Activated naive CD4-positive, alpha-beta T cell treated with anti-CD3 and anti-CD28 coated beads, Interleukin-2, amount 10 ng/mL, durations not matched to agents 7 days and 5 days (primary cell): ENCODE data around the gene PTPRJ.

ENCODE experiments used
- CTCF ChIA-PET: fragments of 350-600 bp; sonication (Branson Sonifier 250); formaldehyde crosslinking; loops from one replicate; lab custom pipeline; 2021; ENCODE audit warnings: antibody characterized with exemption; lab: Charles Lee
- DNase-seq: peaks from one replicate; pipeline ENCODE4 v3.0.0-alpha.2; 2020
- H3K27ac Mint-ChIP-seq: one replicate; pipeline ENCODE4 v1.8.0; 2021; ENCODE audit warnings: mild to moderate bottlenecking, moderate library complexity, mixed read lengths
- H3K27me3 Mint-ChIP-seq: one replicate; pipeline ENCODE4 v1.8.0; 2021; ENCODE audit warnings: mild to moderate bottlenecking, mixed read lengths
- H3K36me3 Mint-ChIP-seq: one replicate; pipeline ENCODE4 v1.8.0; 2021; ENCODE audit warnings: mixed read lengths
- H3K4me1 Mint-ChIP-seq: one replicate; pipeline ENCODE4 v1.8.0; 2021; ENCODE audit warnings: mixed read lengths
- H3K4me3 Mint-ChIP-seq: one replicate; pipeline ENCODE4 v1.8.0; 2021; ENCODE audit warnings: mild to moderate bottlenecking, moderate library complexity, mixed read lengths
- H3K9me3 Mint-ChIP-seq: one replicate; pipeline ENCODE4 v1.8.0; 2021; ENCODE audit warnings: mixed read lengths

The PTPRJ gene

GRCh38 chr11:48054994-48055291 lies 74.6 kb downstream of the PTPRJ start:
- Mint-ChIP-seq H3K36me3 (peaks cover 37% of the 10 kb centered on the region), H3K4me1 (peaks cover 94% of the 10 kb centered on the region), H3K9me3 (no peaks in the 10 kb centered on the region), H3K27ac (peak overlapping the region; percentile 86), H3K27me3 (no peaks in the 10 kb centered on the region), H3K4me3 (no peak overlapping the region)
- no peak for DNase-seq
- CTCF ChIA-PET = interaction anchor here (1.4 to 2.4 kb wide), 5 partner anchors 19 to 120 kb away, joined by 4 to 23 read pairs (median 9); no protein-coding TSS in a partner anchor

- Mint-ChIP-seq H3K4me1 (peaks cover 94% of the 10 kb centered on the region), H3K4me3 (peak overlapping the region; percentile 41), H3K27ac (peak overlapping the region; percentile 86), H3K27me3 (no peaks in the 10 kb centered on the region), H3K9me3 (no peaks in the 10 kb centered on the region), H3K36me3 (peaks cover 37% of the 10 kb centered on the region)
- CTCF ChIA-PET = interaction anchor here (0.7 to 2.4 kb wide), 12 partner anchors 10 to 120 kb away, joined by 3 to 23 read pairs (median 5); no protein-coding TSS in a partner anchor
- peak; percentile 89 for DNase-seq
These were observed 75.2 kb downstream of the PTPRJ start for GRCh38 chr11:48055292-48056132.

- no peaks in the 10 kb centered on the region for H3K9me3 Mint-ChIP-seq
- no peak for DNase-seq
- peak overlapping the region; percentile 41 for H3K4me3 Mint-ChIP-seq
- H3K4me1 Mint-ChIP-seq = peaks cover 94% of the 10 kb centered on the region
- peaks cover 44% of the 10 kb centered on the region for H3K36me3 Mint-ChIP-seq
- CTCF ChIA-PET = interaction anchor here (0.9 to 2.4 kb wide), 13 partner anchors 10 to 122 kb away, joined by 3 to 23 read pairs (median 6); no protein-coding TSS in a partner anchor
- H3K27me3 Mint-ChIP-seq = no peaks in the 10 kb centered on the region
- H3K27ac Mint-ChIP-seq = peak overlapping the region; percentile 86
These were observed 76.2 kb downstream of the PTPRJ start for GRCh38 chr11:48056325-48057183.

- Mint-ChIP-seq H3K4me1 (peaks cover 92% of the 10 kb centered on the region), H3K9me3 (no peaks in the 10 kb centered on the region), H3K27me3 (no peaks in the 10 kb centered on the region), H3K27ac (peak overlapping the region; percentile 86), H3K36me3 (peaks cover 37% of the 10 kb centered on the region), H3K4me3 (peak overlapping the region; percentile 31)
- CTCF ChIA-PET = interaction anchor here (0.6 to 1.9 kb wide), 5 partner anchors 8 to 124 kb away, joined by 3 to 7 read pairs (median 4); no protein-coding TSS in a partner anchor
- DNase-seq = peak; percentile 34
These were observed 77.7 kb downstream of the PTPRJ start for GRCh38 chr11:48058064-48058463.

- Mint-ChIP-seq H3K27me3 (no peaks in the 10 kb centered on the region), H3K27ac (peak overlapping the region; percentile 86)
These were observed 78.4 kb downstream of the PTPRJ start for GRCh38 chr11:48058788-48059187.

GRCh38 chr11:48062649-48063048 lies 82.3 kb downstream of the PTPRJ start:
- peak overlapping the region; percentile 24 for H3K27ac Mint-ChIP-seq
- CTCF ChIA-PET = no interaction called here
- peaks cover 86% of the 10 kb centered on the region for H3K4me1 Mint-ChIP-seq
- H3K4me3 Mint-ChIP-seq = no peak overlapping the region
- H3K9me3 Mint-ChIP-seq = no peaks in the 10 kb centered on the region
- peaks cover 47% of the 10 kb centered on the region for H3K36me3 Mint-ChIP-seq
- H3K27me3 Mint-ChIP-seq = no peaks in the 10 kb centered on the region
- DNase-seq = no peak

More at GRCh38 chr11:48058788-48059187, 78.4 kb downstream of the PTPRJ start:
- Mint-ChIP-seq H3K4me3 (no peak overlapping the region), H3K9me3 (no peaks in the 10 kb centered on the region), H3K36me3 (peaks cover 42% of the 10 kb centered on the region), H3K4me1 (peaks cover 96% of the 10 kb centered on the region)
- CTCF ChIA-PET = no interaction called here
- no peak for DNase-seq

- Mint-ChIP-seq H3K27me3 (no peaks in the 10 kb centered on the region), H3K27ac (peak overlapping the region; percentile 84), H3K4me3 (no peak overlapping the region), H3K36me3 (peaks cover 52% of the 10 kb centered on the region), H3K4me1 (peaks cover 82% of the 10 kb centered on the region), H3K9me3 (no peaks in the 10 kb centered on the region)
- CTCF ChIA-PET = interaction anchor here (0.7 to 1.0 kb wide), 3 partner anchors 57 to 99 kb away, joined by 3 read pairs; no protein-coding TSS in a partner anchor
- no peak for DNase-seq
These were observed 83.1 kb downstream of the PTPRJ start for GRCh38 chr11:48063424-48063978.

- no peak for DNase-seq
- H3K9me3 Mint-ChIP-seq = no peaks in the 10 kb centered on the region
- peaks cover 74% of the 10 kb centered on the region for H3K4me1 Mint-ChIP-seq
- H3K27ac Mint-ChIP-seq = no peak overlapping the region
- peaks cover 53% of the 10 kb centered on the region for H3K36me3 Mint-ChIP-seq
- no peaks in the 10 kb centered on the region for H3K27me3 Mint-ChIP-seq
- H3K4me3 Mint-ChIP-seq = no peak overlapping the region
- CTCF ChIA-PET = interaction anchor here (0.9 to 1.1 kb wide), 3 partner anchors 45 to 100 kb away, joined by 3 read pairs; no protein-coding TSS in a partner anchor
These were observed 83.9 kb downstream of the PTPRJ start for GRCh38 chr11:48064306-48064705.

- Mint-ChIP-seq H3K4me3 (no peak overlapping the region), H3K27me3 (no peaks in the 10 kb centered on the region), H3K36me3 (peaks cover 51% of the 10 kb centered on the region), H3K27ac (no peak overlapping the region), H3K9me3 (no peaks in the 10 kb centered on the region), H3K4me1 (peaks cover 48% of the 10 kb centered on the region)
- DNase-seq = no peak
- CTCF ChIA-PET = no interaction called here
These were observed 86.8 kb downstream of the PTPRJ start for GRCh38 chr11:48066881-48067800.

- Mint-ChIP-seq H3K4me3 (no peak overlapping the region), H3K27me3 (no peaks in the 10 kb centered on the region), H3K36me3 (peaks cover 50% of the 10 kb centered on the region), H3K9me3 (no peaks in the 10 kb centered on the region), H3K4me1 (peaks cover 26% of the 10 kb centered on the region), H3K27ac (no peak overlapping the region)
- no peak for DNase-seq
- CTCF ChIA-PET = interaction anchor here (1.3 kb wide), 1 partner anchor 34 kb away, joined by 3 read pairs; no protein-coding TSS in a partner anchor
These were observed 92.9 kb downstream of the PTPRJ start for GRCh38 chr11:48073031-48073861.

- CTCF ChIA-PET = interaction anchor here (1.3 to 1.8 kb wide), 2 partner anchors 33 to 140 kb away, joined by 3 read pairs; no protein-coding TSS in a partner anchor
- Mint-ChIP-seq H3K4me1 (peaks cover 33% of the 10 kb centered on the region), H3K4me3 (no peak overlapping the region), H3K36me3 (peaks cover 54% of the 10 kb centered on the region), H3K27ac (peak overlapping the region; percentile 33), H3K9me3 (no peaks in the 10 kb centered on the region), H3K27me3 (no peaks in the 10 kb centered on the region)
- no peak for DNase-seq
These were observed 94.2 kb downstream of the PTPRJ start for GRCh38 chr11:48074425-48075181.

- Mint-ChIP-seq H3K27ac (peak overlapping the region; percentile 34), H3K9me3 (no peaks in the 10 kb centered on the region), H3K36me3 (peaks cover 52% of the 10 kb centered on the region), H3K4me3 (no peak overlapping the region), H3K4me1 (peaks cover 40% of the 10 kb centered on the region), H3K27me3 (no peaks in the 10 kb centered on the region)
- no peak for DNase-seq
- CTCF ChIA-PET = interaction anchor here (0.7 to 1.8 kb wide), 2 partner anchors 22 to 141 kb away, joined by 3 read pairs; no protein-coding TSS in a partner anchor
These were observed 95.3 kb downstream of the PTPRJ start for GRCh38 chr11:48075637-48076036.
